Measurements from ENCODE around the gene BTAF1.
"Not testable (repeated sequence)": the region's sequence is repeated elsewhere in the genome, so short reads cannot be mapped to it uniquely, and the experiment has no call there.

Gene BTAF1

GRCh38 chr10:92027141-92027540 is 103.6 kb downstream of the BTAF1 start:
- ChIA-PET POLR2A (ENCODE audit: low non-redundant PET) (no interaction called here), CTCF (interaction anchor here (0.7 kb wide), 1 partner anchor 1010 kb away, joined by 5 read pairs; no protein-coding TSS in a partner anchor)
- no peak for TF ChIP-seq CTCF (conservative IDR thresholded peaks at IDR 0.05; ENCODE audit: low read depth)
- H3K27ac ChIP-seq = no peak overlapping the region
- no peak for DNase-seq (ENCODE audit: low spot score)

- ChIA-PET CTCF (no interaction called here), POLR2A (ENCODE audit: low non-redundant PET) (no interaction called here)
- H3K27ac ChIP-seq = no peak overlapping the region
- no peak for DNase-seq (ENCODE audit: low spot score)
- no peak for TF ChIP-seq CTCF (conservative IDR thresholded peaks at IDR 0.05; ENCODE audit: low read depth)
Observed at GRCh38 chr10:92031580-92031979, 108.0 kb downstream of the BTAF1 start.

- CTCF ChIA-PET; DNase-seq (ENCODE audit: low spot score); H3K27ac ChIP-seq; POLR2A ChIA-PET (ENCODE audit: low non-redundant PET): not testable (repeated sequence)
Observed at GRCh38 chr10:92033070-92033469, 109.5 kb downstream of the BTAF1 start.

- no peak for TF ChIP-seq CTCF (conservative IDR thresholded peaks at IDR 0.05; ENCODE audit: low read depth)
- H3K27ac ChIP-seq = no peak overlapping the region
- POLR2A ChIA-PET (ENCODE audit: low non-redundant PET) = no interaction called here
- CTCF ChIA-PET = interaction anchor here (1.1 kb wide), 1 partner anchor 288 kb away, joined by 4 read pairs; no protein-coding TSS in a partner anchor
- no peak for DNase-seq (ENCODE audit: low spot score)
Observed at GRCh38 chr10:92038949-92039348, 115.4 kb downstream of the BTAF1 start.

GRCh38 chr10:92042541-92042940 is 119.0 kb downstream of the BTAF1 start:
- POLR2A ChIA-PET (ENCODE audit: low non-redundant PET) = no interaction called here
- no peak for TF ChIP-seq CTCF (conservative IDR thresholded peaks at IDR 0.05; ENCODE audit: low read depth)
- no peak for DNase-seq (ENCODE audit: low spot score)
- H3K27ac ChIP-seq = no peak overlapping the region
- CTCF ChIA-PET = no interaction called here

- ChIA-PET CTCF (no interaction called here), POLR2A (ENCODE audit: low non-redundant PET) (no interaction called here)
- TF ChIP-seq CTCF (conservative IDR thresholded peaks at IDR 0.05; ENCODE audit: low read depth) = no peak
- no peak overlapping the region for H3K27ac ChIP-seq
- DNase-seq (ENCODE audit: low spot score) = no peak
Observed at GRCh38 chr10:92045641-92046106, 122.1 kb downstream of the BTAF1 start.

GRCh38 chr10:92047215-92047614 is 123.6 kb downstream of the BTAF1 start:
- H3K27ac ChIP-seq = no peak overlapping the region
- no peak for DNase-seq (ENCODE audit: low spot score)
- POLR2A ChIA-PET (ENCODE audit: low non-redundant PET) = interaction anchor here (0.5 kb wide), 1 partner anchor 862 kb away, joined by 3 read pairs; no protein-coding TSS in a partner anchor
- no peak for TF ChIP-seq CTCF (conservative IDR thresholded peaks at IDR 0.05; ENCODE audit: low read depth)
- CTCF ChIA-PET = no interaction called here
